OCI-LY3 (cell line): ENCODE measurements around the gene NAA10.

Experiments
- H2AFZ ChIP-seq: fragments of 200-600, 300-600 bp; shearing (Covaris generic); 2 replicates; pipeline ENCODE4 v1.6.0; 2014; ENCODE audit warnings: antibody characterized with exemption, low read depth, low read length
- H3K27ac ChIP-seq: fragments of 200-600, 300-600 bp; sonication (generic); 2 replicates; pipeline ENCODE4 v1.5.1; 2014; ENCODE audit warnings: mild to moderate bottlenecking, low read length, moderate library complexity, mixed read lengths
- H3K27me3 ChIP-seq: fragments of 200-600, 300-600 bp; sonication (generic); 2 replicates; pipeline ENCODE4 v1.6.1; 2014; ENCODE audit warnings: low read depth, low read length, mixed read lengths
- H3K36me3 ChIP-seq: fragments of 200-600, 300-600 bp; sonication (generic); replicated peaks from 2 replicates; pipeline ENCODE3; 2014; ENCODE audit warnings: low read depth, low read length, mixed read lengths
- H3K4me1 ChIP-seq: fragments of 300-600, 200-600 bp; sonication (generic); 2 replicates; pipeline ENCODE4 v1.6.1; 2014; ENCODE audit warnings: low read length, mixed read lengths
- H3K4me2 ChIP-seq: fragments of 200-600, 300-600 bp; sonication (generic); 2 replicates; pipeline ENCODE4 v1.6.1; 2014; ENCODE audit warnings: low read length, mixed read lengths
- H3K4me3 ChIP-seq: fragments of 300-600, 200-600 bp; sonication (generic); 2 replicates; pipeline ENCODE4 v1.5.1; 2014; ENCODE audit warnings: antibody characterized with exemption, mild to moderate bottlenecking, low read length, moderate library complexity
- H3K79me2 ChIP-seq: fragments of 300-600, 200-600 bp; shearing (Covaris generic); 2 replicates; pipeline ENCODE4 v1.6.1; 2014; ENCODE audit warnings: mild to moderate bottlenecking, low read length, mixed read lengths
- H3K9ac ChIP-seq: fragments of 300-600, 200-600 bp; shearing (Covaris generic); 2 replicates; pipeline ENCODE4 v1.6.0; 2014; ENCODE audit warnings: mild to moderate bottlenecking, low read length, moderate library complexity
- H3K9me3 ChIP-seq: fragments of 200-600, 300-600 bp; shearing (Covaris generic); 2 replicates; pipeline ENCODE4 v1.6.1; 2014; ENCODE audit warnings: low read length, mixed read lengths; ENCODE audit not compliant: insufficient read depth
- H4K20me1 ChIP-seq: fragments of 200-600, 300-600 bp; sonication (generic); 2 replicates; pipeline ENCODE4 v1.6.1; 2016; ENCODE audit warnings: low read length, mixed read lengths; ENCODE audit not compliant: insufficient read depth
- EZH2phosphoT487 ChIP-seq: fragments of 200-600 bp; shearing (Covaris generic); IDR thresholded peaks from 2 replicates; pipeline ENCODE4 v1.6.1; 2018; ENCODE audit warnings: antibody characterized with exemption, mixed run types, low read depth
- TF ChIP-seq, protein P1 (sequence below): fragments of 200-600, 300-600 bp; sonication (generic); IDR thresholded peaks from 2 replicates; pipeline ENCODE4 v1.5.1; 2014; ENCODE audit warnings: antibody characterized with exemption, low read length, low read depth

Gene NAA10

GRCh38 chrX:153972368-153973126, 37.7 kb upstream of the NAA10 start, which contains the start of gene TMEM187:
Gene TMEM187 (plus strand): TSS chrX:153972754. CDS start chrX:153982063, 9,309 bp downstream.
- H3K9ac ChIP-seq, result peak within 1 kb of the TSS; percentile 100
- H3K27me3 ChIP-seq, result no peaks in the 10 kb centered on the region
- H3K79me2 ChIP-seq, result peaks cover 55% of the 10 kb centered on the region
- peak within 1 kb of the TSS; percentile 97 for H3K4me3 ChIP-seq
- peaks cover 24% of the 10 kb centered on the region for H4K20me1 ChIP-seq
- peaks cover 31% of the 10 kb centered on the region for H3K4me1 ChIP-seq
- H3K36me3 ChIP-seq, result peaks cover 14% of the 10 kb centered on the region
- TF ChIP-seq, protein P1, sequence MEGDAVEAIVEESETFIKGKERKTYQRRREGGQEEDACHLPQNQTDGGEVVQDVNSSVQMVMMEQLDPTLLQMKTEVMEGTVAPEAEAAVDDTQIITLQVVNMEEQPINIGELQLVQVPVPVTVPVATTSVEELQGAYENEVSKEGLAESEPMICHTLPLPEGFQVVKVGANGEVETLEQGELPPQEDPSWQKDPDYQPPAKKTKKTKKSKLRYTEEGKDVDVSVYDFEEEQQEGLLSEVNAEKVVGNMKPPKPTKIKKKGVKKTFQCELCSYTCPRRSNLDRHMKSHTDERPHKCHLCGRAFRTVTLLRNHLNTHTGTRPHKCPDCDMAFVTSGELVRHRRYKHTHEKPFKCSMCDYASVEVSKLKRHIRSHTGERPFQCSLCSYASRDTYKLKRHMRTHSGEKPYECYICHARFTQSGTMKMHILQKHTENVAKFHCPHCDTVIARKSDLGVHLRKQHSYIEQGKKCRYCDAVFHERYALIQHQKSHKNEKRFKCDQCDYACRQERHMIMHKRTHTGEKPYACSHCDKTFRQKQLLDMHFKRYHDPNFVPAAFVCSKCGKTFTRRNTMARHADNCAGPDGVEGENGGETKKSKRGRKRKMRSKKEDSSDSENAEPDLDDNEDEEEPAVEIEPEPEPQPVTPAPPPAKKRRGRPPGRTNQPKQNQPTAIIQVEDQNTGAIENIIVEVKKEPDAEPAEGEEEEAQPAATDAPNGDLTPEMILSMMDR, result no peak
- TF ChIP-seq EZH2phosphoT487, result no peak
- no peaks in the 10 kb centered on the region for H3K9me3 ChIP-seq
- H3K4me2 ChIP-seq, result peak within 1 kb of the TSS; percentile 90
- peak within 1 kb of the TSS; percentile 79; the same call in 1 of the 2 replicates for H2AFZ ChIP-seq
- H3K27ac ChIP-seq, result peak within 1 kb of the TSS; percentile 98

DNA sequence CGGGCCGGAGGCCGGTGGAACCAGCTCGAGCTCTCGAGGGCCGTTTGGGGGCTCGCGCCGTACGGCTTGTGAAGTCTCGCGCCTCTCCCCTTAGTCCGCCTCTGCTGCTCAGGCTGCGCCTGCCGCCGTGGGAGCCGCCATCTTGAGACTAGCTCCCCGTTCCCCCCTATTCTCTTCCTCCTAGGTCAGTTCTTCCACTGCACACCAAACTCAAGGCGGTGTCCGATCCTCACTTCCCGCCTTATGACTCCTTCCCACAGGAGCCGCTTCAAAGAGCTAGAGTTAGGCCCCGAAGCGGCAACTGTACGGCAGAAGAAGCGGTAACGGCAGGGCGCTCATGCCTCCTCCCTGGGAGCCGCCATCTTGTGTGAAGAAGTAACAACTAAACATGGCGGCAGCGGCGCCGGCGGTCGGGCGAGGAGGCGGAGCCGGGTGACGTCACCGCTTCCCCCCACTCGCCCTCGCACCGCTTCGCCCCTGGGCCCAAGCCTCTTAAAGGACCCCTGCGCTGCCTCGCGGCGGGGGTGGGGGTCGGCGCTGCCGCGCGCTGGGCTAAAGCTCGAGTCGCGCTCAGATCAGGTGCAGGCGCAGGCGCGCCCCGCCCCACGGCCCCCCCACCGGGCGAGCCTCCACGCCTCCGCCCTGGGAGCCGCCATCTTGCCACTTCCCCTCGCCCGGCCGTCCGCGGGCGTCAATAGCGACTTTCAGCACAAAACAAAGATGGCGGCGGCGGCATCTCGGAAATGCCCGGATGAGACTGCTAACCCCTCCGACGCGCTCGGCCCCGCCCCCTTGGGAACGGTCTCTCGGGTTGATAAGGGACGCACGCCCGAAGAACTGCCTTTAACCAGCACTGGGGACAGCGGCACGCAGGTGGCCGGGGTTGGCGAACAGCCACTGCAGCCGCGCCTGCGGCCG, 36.9 kb upstream of the NAA10 start, which contains the start of gene HCFC1:
Gene HCFC1, minus strand, starts transcription at position 369 of the 918 bp plus-strand sequence. CDS start 978 bp downstream, outside the sequence.
- peak within 1 kb of the TSS; percentile 79; the same call in 1 of the 2 replicates for H2AFZ ChIP-seq
- peaks cover 23% of the 10 kb centered on the region for H3K36me3 ChIP-seq
- H4K20me1 ChIP-seq, result peaks cover 32% of the 10 kb centered on the region
- H3K27me3 ChIP-seq, result no peaks in the 10 kb centered on the region
- peaks cover 39% of the 10 kb centered on the region for H3K4me1 ChIP-seq
- TF ChIP-seq EZH2phosphoT487, result no peak
- TF ChIP-seq, protein P1, result no peak
- H3K79me2 ChIP-seq, result peaks cover 63% of the 10 kb centered on the region
- peak within 1 kb of the TSS; percentile 98 for H3K27ac ChIP-seq
- H3K9me3 ChIP-seq, result no peaks in the 10 kb centered on the region
- H3K4me3 ChIP-seq, result peak within 1 kb of the TSS; percentile 97
- peak within 1 kb of the TSS; percentile 98 for H3K4me2 ChIP-seq
- H3K9ac ChIP-seq, result peak within 1 kb of the TSS; percentile 100

- peak overlapping the region; percentile 97 for H3K4me3 ChIP-seq
- H3K4me2 ChIP-seq, result peak overlapping the region; percentile 98
- peaks cover 39% of the 10 kb centered on the region for H3K4me1 ChIP-seq
- peaks cover 69% of the 10 kb centered on the region for H3K79me2 ChIP-seq
- H3K9ac ChIP-seq, result peak overlapping the region; percentile 100
- H2AFZ ChIP-seq, result no peak overlapping the region
- peaks cover 23% of the 10 kb centered on the region for H3K36me3 ChIP-seq
- H3K9me3 ChIP-seq, result no peaks in the 10 kb centered on the region
- H3K27me3 ChIP-seq, result no peaks in the 10 kb centered on the region
- H3K27ac ChIP-seq, result peak overlapping the region; percentile 98
- peaks cover 39% of the 10 kb centered on the region for H4K20me1 ChIP-seq
- TF ChIP-seq, protein P1, result no peak
- no peak for TF ChIP-seq EZH2phosphoT487
These were observed 36.2 kb upstream of the NAA10 start for GRCh38 chrX:153971124-153971449.
